IMR-90 (cell line): Measurements from ENCODE around the gene ST6GALNAC3.

ENCODE experiments used
- BHLHE40 ChIP-seq: fragments of 150-350 bp; IDR thresholded peaks from 2 replicates; pipeline ENCODE4 v1.6.1; 2016; ENCODE audit warnings: mild to moderate bottlenecking, low read depth, low read length
- CEBPB ChIP-seq: IDR thresholded peaks from 2 replicates; pipeline ENCODE4 v1.6.1; 2012; ENCODE audit warnings: low read depth, low read length, improper control_type of control experiment
- CHD1 ChIP-seq: IDR thresholded peaks from 2 replicates; pipeline ENCODE4 v1.6.1; 2012; ENCODE audit warnings: low read depth, low read length, improper control_type of control experiment
- MXI1 ChIP-seq: IDR thresholded peaks from 2 replicates; pipeline ENCODE4 v1.6.1; 2012; ENCODE audit warnings: low read depth, mild to moderate bottlenecking, low read length, moderate library complexity, borderline replicate concordance
- POLR2A ChIP-seq: IDR thresholded peaks from 2 replicates; pipeline ENCODE4 v1.6.1; 2012; ENCODE audit warnings: mild to moderate bottlenecking, low read depth, low read length
- RAD21 ChIP-seq: IDR thresholded peaks from 2 replicates; pipeline ENCODE4 v1.6.1; 2012; ENCODE audit warnings: low read length, improper control_type of control experiment
- RFX5 ChIP-seq: IDR thresholded peaks from 2 replicates; pipeline ENCODE4 v1.8.0; 2012; ENCODE audit warnings: low read depth, mild to moderate bottlenecking, low read length, moderate library complexity
- SMC3 ChIP-seq: fragments of 150-350 bp; IDR thresholded peaks from 2 replicates; pipeline ENCODE4 v1.6.1; 2016; ENCODE audit warnings: low read depth, mild to moderate bottlenecking, antibody characterized with exemption, low read length, moderate library complexity
- TF ChIP-seq, protein P1 (sequence below): conservative IDR thresholded peaks from 2 replicates; pipeline ENCODE4 v1.5.1; 2012; ENCODE audit warnings: mild to moderate bottlenecking, low read depth, low read length, improper control_type of control experiment

DNA sequence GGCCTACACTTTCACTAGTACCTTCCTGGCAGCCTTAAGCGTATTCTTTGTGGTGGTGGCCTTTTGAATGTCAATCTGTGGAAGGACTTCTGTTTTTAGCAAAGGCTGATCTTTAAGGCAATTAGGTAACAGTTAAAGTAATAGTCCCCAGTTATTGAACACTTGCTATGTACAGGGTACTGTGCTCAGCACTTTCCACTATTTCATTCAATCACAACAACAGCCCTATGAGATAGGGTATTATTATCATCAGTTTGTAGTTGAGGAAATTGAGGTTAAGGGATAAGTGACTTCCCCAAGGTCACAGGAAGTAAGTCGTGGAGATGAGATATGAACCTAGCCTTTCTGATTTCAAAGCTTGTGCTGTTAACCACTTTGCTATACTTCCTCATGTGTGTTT is 185.7 kb downstream of the ST6GALNAC3 start:
- TF ChIP-seq MXI1 (no peak), CHD1 (no peak), POLR2A (no peak), RFX5 (no peak), CEBPB (no peak), SMC3 (no peak), RAD21 (no peak), BHLHE40 (no peak)
- TF ChIP-seq, protein P1, sequence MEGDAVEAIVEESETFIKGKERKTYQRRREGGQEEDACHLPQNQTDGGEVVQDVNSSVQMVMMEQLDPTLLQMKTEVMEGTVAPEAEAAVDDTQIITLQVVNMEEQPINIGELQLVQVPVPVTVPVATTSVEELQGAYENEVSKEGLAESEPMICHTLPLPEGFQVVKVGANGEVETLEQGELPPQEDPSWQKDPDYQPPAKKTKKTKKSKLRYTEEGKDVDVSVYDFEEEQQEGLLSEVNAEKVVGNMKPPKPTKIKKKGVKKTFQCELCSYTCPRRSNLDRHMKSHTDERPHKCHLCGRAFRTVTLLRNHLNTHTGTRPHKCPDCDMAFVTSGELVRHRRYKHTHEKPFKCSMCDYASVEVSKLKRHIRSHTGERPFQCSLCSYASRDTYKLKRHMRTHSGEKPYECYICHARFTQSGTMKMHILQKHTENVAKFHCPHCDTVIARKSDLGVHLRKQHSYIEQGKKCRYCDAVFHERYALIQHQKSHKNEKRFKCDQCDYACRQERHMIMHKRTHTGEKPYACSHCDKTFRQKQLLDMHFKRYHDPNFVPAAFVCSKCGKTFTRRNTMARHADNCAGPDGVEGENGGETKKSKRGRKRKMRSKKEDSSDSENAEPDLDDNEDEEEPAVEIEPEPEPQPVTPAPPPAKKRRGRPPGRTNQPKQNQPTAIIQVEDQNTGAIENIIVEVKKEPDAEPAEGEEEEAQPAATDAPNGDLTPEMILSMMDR: no peak
